ENCODE measurements around the gene RNF4.

DNA sequence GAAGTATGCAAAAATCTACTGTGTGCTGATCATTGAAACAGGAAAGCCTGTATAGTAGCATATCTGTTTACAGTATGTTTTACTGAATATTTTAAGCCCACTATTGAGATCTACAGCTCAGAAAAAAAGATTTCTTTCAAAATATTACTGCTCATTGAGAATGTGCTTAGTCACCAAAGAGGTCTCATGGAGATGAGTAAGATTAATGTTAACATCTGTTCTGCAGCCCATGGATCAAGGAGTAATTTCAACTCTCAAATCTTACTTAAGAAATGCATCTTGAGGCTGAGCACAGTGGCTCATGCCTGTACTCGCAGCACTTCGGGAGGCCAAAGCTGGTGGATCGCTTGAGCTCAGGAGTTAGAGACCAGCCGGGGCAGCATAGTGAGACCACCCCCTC lies 3.3 kb downstream of the RNF4 start:
- TF ChIP-seq, protein P1, sequence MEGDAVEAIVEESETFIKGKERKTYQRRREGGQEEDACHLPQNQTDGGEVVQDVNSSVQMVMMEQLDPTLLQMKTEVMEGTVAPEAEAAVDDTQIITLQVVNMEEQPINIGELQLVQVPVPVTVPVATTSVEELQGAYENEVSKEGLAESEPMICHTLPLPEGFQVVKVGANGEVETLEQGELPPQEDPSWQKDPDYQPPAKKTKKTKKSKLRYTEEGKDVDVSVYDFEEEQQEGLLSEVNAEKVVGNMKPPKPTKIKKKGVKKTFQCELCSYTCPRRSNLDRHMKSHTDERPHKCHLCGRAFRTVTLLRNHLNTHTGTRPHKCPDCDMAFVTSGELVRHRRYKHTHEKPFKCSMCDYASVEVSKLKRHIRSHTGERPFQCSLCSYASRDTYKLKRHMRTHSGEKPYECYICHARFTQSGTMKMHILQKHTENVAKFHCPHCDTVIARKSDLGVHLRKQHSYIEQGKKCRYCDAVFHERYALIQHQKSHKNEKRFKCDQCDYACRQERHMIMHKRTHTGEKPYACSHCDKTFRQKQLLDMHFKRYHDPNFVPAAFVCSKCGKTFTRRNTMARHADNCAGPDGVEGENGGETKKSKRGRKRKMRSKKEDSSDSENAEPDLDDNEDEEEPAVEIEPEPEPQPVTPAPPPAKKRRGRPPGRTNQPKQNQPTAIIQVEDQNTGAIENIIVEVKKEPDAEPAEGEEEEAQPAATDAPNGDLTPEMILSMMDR (IDR thresholded peaks at IDR 0.05) = no peak
- no peak for TF ChIP-seq POLR2A (IDR thresholded peaks at IDR 0.05)
